GM19035 (cell line): ENCODE data around the gene ADPRHL1.
A peak's percentile ranks its signal among the peaks of the same experiment; 100 is the strongest.

Source experiments
- ATAC-seq: cut with Tn5 transposase; IDR thresholded peaks from one replicate; pipeline ENCODE4 v1.9.1; 2021; ENCODE audit not compliant: unreplicated experiment

Gene ADPRHL1

GRCh38 chr13:113452942-113453901, at the start of gene ADPRHL1:
Gene ADPRHL1, minus strand, starts transcription at chr13:113453488. Its CDS starts 51 bp downstream, at chr13:113453437.
- no peak for ATAC-seq

- ATAC-seq: no peak
Observed at GRCh38 chr13:113502686-113503085, 49.4 kb upstream of the ADPRHL1 start.

GRCh38 chr13:113500530-113501265, 47.4 kb upstream of the ADPRHL1 start:
- no peak for ATAC-seq

- no peak for ATAC-seq
Observed at GRCh38 chr13:113499936-113500335, 46.6 kb upstream of the ADPRHL1 start.

- ATAC-seq: no peak
Observed at GRCh38 chr13:113498905-113499304, 45.6 kb upstream of the ADPRHL1 start.

GRCh38 chr13:113497217-113497616, 43.9 kb upstream of the ADPRHL1 start:
- ATAC-seq: no peak

GRCh38 chr13:113495494-113496210, 42.4 kb upstream of the ADPRHL1 start:
- no peak for ATAC-seq

GRCh38 chr13:113493315-113493951, 40.1 kb upstream of the ADPRHL1 start:
- no peak for ATAC-seq

- ATAC-seq: no peak
Observed at GRCh38 chr13:113491982-113492381, 38.7 kb upstream of the ADPRHL1 start.

- ATAC-seq: no peak
Observed at GRCh38 chr13:113491418-113491883, 38.2 kb upstream of the ADPRHL1 start.

- ATAC-seq: peak; percentile 80
Observed at GRCh38 chr13:113490496-113491417, 37.5 kb upstream of the ADPRHL1 start, which contains the start of gene DCUN1D2. Gene DCUN1D2, minus strand, starts transcription at chr13:113490711. Its CDS starts 42 bp downstream, at chr13:113490669.

- ATAC-seq: peak; percentile 24
Observed at GRCh38 chr13:113489549-113490495, 36.5 kb upstream of the ADPRHL1 start.

GRCh38 chr13:113489171-113489548, 35.9 kb upstream of the ADPRHL1 start:
- ATAC-seq: no peak

- ATAC-seq: no peak
Observed at GRCh38 chr13:113488283-113488682, 35.0 kb upstream of the ADPRHL1 start.

GRCh38 chr13:113486698-113487097, 33.4 kb upstream of the ADPRHL1 start:
- ATAC-seq: no peak

- ATAC-seq: no peak
Observed at GRCh38 chr13:113485545-113485944, 32.3 kb upstream of the ADPRHL1 start.

- ATAC-seq: no peak
Observed at GRCh38 chr13:113483504-113484293, 30.4 kb upstream of the ADPRHL1 start.

- ATAC-seq: no peak
Observed at GRCh38 chr13:113483081-113483480, 29.8 kb upstream of the ADPRHL1 start.
